Activated CD4-positive, alpha-beta T cell treated with anti-CD3 and anti-CD28 coated beads, Interleukin-10, Interleukin-2, amounts not matched to agents 100 ng/mL and 50 ng/mL, durations not matched to agents 16 hours and 8 hours (primary cell): ENCODE measurements around the gene CKLF.
"Not testable (repeated sequence)": the region's sequence is repeated elsewhere in the genome, so short reads cannot be mapped to it uniquely, and the experiment has no call there.

Source experiments
- DNase-seq: peaks from one replicate; pipeline ENCODE4 v3.0.0-alpha.2; 2020

The CKLF gene, protein sequence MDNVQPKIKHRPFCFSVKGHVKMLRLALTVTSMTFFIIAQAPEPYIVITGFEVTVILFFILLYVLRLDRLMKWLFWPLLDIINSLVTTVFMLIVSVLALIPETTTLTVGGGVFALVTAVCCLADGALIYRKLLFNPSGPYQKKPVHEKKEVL

DNA sequence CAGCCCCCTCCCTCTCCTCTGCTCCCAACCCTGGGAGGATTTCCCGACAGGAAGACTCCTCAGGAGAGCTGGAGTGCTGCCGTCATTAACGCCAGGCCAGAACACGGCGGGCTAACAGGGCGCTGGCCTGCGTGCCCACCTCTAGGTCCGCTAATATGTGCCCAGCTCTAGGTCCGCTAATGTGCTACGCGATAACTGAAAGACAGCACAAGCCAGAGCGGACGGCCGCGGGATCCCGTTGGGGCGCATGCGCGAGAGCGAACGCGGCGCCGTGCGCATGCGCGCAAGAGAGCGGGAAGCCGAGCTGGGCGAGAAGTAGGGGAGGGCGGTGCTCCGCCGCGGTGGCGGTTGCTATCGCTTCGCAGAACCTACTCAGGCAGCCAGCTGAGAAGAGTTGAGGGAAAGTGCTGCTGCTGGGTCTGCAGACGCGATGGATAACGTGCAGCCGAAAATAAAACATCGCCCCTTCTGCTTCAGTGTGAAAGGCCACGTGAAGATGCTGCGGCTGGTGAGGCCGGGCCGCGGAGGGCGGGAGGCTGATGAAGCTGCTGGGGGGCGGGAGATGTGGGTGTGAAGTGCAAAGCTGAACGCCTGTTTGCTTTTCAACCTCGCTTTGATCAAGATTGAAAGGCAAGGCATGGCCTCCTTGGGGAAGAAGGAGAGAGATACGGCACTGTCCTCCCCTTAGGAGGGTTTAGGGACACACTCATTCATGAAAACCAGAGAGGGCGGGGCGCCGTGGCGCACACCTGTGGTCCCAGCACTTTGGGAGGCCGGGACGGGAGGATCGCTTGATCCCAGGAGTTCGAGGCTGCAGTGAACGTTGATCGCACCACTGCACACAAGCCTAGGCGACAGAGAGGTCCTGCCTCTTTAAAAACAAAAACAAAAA, at the start of gene CKLF:
TSS of gene CKLF (plus strand) at position 291 of the 892 bp plus-strand sequence. CDS start at position 431, 140 bp downstream.
- peak; percentile 95 for DNase-seq

DNA sequence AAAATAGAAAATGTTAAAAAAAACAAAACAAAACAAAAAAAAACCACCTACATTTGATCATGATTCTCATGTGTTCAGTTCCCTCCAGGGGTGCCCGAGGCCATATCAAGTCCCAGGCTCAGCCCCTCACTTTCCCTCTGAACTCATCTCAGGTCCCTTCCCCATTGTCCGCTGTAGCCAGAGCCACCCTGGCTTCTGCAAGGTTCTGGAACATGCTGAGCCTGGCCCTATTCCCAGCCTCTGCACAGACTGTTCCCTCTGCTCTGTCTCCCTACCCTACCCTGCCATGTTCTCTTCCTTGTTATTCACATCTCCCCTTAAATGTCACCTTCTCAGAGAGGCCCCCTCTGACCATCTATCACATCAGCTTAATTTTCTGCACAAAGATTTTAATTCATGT, 49.3 kb upstream of the CKLF start:
- no peak for DNase-seq

DNA sequence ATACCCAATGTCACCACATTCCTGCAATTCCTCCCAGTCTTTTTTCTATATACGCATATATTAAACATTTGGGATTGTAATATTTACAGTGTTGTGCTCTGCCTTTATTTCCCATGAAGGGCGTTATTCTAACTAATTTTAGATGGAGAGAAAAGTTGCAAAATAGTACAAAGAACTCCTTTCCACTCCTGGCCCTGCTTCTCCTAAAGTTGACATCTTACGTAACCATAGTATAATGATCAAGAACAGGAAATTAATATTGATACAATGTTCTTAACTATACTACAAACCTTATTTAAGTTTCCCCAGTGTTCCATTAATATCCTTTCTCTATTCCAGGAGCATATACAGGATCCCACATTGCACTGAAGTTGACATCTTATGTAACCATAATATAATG, 48.8 kb upstream of the CKLF start:
- DNase-seq, result no peak

DNA sequence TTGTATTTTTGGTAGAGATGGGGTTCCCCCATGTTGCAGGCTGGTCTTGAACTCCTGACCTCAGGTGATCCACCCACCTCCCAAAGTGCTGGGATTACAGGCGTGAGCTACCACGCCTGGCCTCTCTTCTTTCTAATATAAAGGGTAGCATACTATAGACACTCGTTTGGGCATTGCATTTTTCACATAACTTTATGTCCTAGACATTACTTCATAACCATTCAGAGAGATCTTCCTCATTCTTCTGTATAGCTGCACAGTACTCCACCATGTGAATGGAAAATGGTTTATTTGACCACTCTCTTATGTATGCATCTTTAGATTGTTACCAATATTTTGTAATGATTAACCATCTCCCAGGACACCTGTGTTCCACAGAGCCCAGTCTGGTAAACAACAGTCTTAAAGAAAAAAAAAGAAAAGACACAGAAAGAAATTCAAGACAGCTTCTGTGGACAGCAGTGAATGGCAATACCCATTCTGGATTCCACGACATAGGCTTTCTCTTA, 44.6 kb upstream of the CKLF start:
- DNase-seq, result no peak

DNA sequence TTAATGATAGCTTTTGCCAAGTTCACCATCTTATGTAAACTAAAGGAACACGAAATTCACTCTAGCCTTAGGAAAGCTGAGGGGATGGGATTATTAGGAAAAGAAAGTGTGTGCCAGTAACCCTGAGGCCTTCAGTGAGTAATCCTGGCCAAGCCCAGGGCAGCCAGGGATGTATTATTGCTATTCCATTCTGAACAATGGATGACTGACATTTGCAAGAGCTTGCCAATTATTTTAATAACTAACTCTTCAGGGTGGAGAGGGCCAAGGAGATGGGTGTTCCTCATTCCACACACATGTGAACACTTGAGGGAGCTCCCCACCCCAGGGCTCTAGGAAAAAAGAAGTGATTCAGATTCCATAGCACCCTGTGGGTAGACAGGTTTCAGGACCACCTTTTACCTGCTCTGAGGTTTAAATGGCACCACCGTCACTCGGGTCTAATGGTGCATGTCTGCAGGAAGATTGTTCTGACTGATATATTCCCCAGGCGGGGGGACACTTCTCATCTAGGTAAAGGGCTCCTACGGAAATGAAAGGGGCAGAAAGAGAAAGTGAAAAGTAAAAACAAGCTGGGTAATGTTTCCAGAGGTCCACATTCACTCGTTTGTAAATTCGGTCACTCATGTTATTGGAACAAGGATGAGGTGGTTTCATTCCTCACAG, 44.0 kb upstream of the CKLF start:
- no peak for DNase-seq

DNA sequence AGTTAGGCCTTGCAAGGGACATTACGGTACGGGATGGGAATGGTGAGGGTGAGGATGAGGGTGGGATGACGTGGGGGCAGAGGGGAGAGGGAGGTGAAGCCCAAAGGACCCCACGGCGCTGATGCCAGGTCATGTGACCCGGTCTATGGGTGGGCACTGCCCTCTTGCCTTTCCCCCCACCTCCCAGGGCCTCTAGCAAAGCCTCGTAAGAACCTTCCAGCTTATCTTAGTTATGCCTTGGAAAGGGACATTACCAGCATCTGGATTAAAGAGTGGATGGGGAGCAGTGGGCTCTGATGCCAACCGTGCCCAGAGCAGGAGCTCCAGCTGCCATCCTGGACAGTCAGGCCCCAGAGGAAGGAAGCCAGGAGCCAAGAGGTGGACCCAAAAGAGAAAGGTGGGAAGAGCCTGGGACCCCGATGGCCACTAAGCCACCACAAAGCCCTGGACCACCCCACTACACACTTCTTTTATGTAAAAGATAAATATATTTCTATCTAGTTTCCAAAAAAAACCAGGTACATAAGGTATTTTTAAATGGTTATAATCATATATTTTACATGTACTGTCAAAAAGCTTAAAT, 43.4 kb upstream of the CKLF start:
- DNase-seq, result no peak

DNA sequence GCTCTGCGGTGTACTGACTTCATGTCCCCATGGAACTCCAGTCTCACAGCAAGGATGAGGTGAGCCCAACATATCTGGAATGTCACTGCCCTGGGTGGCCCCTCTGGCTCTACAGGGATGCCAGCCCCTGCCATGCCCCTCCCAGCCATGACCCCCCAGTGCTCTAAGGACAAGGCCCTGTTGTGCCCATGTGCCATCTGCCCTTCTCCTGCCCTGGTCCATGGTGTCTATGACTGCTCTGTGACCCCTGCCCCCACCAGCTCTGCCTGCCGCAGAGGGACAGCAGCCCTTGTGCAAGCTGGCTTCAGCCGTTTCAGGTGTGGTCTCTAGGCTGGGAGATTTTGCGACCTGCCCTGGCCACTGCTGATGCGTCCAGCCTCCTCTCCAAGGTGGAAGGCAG, 42.8 kb upstream of the CKLF start:
- DNase-seq, result no peak

DNA sequence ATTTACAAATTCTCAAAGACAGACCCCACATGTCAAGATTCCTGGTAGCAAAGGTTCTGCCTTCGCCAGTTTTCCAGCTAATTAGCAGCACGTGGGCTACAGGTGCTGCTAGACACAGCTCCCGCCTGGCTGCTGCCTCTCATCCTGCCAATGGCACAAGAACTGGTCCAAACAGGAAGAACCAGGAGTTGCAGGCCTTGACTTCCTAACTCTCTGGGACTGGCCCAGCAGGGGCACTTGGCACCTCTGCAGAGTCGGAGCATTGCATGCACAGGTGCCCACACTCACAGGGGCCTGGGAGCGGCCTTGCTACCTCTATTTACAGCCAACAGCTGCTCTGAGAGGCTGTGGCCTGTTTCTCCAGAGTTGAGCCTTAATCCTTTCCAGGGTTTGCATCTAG, 42.1 kb upstream of the CKLF start:
- no peak for DNase-seq

DNA sequence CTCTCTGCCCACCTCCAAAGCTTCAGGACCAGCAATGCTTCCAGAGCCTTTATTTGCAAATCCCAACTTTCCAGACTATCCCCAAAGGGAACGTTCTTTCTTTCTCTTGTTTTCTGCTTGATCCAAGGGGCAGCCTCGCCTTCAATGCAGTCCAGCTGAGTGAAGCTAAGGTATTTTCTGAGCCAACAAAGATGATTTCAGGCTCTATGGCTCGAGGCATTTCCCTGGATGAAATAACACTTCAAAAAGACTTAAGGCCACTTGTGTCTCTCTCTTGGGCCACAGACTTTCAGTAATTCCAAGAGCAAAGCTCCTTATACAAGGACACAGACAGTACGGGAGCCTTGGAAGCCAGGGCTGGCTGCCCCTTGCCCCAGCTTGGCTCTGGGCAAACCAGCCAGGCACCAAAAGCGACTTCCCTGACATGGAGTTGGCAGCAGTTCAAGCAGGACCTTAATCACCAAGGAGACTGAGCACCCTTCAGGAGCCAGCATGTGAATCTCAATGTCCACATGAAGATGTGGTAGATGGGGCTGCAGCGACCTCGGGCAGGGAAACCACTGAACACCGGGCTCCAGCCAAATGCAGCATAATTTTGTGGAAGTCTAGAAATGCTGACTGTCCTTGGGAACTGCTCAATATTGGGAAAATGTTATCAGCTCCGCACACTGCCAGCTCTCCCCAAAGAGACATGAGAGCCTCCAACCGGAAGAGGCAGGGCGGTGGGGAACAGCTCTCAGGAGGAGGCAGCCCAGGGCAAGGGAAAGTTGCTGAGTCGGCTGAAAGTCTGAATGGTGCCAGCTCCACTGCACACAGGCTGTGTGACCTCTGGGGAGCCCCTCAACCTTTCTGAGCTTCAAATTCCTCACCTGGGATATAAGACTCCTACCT, 41.4 kb upstream of the CKLF start:
- DNase-seq, result no peak

DNA sequence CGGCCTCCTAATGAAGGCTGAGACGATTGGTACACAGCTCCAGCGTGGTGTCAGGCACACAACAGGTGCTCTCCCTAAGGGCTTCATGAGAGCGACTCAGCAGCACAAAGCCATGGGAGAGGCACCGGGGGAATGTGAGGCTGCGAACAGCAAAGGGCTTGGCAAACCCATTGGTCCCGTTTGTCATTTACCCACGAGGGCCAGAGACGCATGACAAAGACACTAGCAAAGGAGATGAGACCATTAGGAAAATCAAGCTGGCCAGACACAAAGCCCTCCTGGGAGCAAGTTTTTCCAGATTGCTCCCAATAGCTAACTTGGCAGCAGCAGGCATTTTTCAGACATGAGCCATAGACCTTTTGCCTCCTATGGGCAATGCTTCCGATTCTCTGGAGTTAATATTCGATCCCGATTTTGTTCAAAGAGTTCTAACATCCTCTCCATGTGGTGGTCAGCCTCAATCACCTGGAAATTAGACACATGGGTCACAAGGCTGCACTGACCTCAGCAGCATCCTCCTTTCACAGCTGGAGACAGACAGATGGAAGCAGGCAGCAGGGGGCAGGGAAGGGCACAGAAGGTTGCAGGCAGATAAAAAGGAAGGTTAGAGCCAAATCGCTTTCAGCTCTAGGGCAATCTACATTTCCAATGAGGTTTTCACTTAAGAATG, 40.6 kb upstream of the CKLF start:
- DNase-seq, result no peak

DNA sequence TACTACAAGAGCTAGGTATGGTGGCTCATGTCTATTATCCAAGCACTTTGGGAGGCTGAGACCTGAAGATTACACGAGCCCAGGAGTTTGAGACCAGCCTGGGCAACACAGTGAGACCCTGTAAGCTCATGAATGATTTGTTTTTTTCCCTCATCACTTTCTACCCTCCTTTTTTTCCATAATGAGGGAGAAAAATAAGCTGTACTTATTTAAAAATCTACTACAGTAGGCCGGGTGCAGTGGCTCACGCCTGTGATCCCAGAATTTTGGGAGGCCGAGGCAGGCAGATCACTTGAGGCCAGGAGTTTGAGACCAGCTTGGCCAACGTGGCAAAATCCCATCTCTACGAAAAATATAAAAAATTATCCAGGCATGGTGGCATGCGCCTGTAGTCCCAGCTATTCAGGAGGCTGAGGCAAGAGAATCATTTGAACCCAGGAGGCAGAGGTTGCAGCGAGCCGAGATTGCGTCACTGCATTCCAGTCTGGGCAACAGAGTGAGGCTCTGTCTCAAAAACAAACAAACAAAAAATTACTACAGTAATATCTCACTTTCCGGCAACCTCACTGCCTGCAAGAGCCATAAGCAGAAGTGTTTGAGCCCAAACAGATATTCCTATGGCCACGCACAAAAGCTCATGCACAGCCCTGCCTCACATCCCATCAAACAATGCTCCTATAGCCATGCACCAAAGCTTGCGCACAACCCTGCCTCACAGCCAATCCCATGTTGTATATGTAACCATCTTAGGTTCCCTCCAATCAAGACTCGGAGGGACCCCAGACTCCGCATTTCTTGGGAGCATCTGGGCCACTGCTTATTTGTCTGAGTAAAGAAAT, 39.9 kb upstream of the CKLF start:
- no peak for DNase-seq

DNA sequence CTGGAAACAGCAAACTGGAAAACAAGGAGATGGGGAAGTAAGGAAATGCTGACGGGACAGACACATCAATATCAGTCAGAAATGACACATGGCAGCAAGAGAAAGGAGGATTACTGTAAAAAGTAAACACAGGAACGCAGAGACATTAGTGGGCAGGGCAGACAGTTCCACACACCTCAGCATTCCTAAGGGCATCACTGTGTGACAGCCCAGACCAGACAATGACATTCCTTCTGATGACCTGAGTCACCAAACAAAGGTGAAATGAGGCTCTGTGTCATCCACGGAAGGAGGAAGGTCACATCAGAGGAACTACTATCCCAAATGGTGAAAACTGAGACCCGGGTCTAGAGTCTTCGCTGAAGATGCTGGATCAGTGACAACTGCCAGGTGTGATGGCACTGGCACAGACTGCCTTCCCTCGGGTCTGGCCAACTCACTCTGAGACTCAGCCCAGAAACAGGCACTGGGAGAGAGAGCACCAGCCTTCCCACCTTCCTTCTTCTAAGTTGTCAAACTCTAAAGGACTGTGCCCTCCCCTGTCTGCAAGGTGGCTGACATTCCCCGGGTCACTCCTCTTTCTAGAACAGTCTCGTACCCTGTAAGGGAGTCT, 39.2 kb upstream of the CKLF start:
- no peak for DNase-seq

DNA sequence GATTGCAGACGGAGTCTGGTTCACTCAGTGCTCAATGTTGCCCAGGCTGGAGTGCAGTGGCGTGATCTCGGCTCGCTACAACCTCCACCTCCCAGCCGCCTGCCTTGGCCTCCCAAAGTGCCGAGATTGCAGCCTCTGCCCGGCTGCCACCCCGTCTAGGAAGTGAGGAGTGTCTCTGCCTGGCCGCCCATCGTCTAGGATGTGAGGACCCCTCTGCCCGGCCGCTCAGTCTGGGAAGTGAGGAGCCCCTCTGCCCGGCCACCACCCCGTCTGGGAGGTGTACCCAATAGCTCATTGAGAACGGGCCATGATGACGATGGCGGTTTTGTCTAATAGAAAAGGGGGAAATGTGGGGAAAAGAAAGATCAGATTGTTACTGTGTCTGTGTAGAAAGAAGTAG, 38.0 kb upstream of the CKLF start:
- DNase-seq, result not testable (repeated sequence)

DNA sequence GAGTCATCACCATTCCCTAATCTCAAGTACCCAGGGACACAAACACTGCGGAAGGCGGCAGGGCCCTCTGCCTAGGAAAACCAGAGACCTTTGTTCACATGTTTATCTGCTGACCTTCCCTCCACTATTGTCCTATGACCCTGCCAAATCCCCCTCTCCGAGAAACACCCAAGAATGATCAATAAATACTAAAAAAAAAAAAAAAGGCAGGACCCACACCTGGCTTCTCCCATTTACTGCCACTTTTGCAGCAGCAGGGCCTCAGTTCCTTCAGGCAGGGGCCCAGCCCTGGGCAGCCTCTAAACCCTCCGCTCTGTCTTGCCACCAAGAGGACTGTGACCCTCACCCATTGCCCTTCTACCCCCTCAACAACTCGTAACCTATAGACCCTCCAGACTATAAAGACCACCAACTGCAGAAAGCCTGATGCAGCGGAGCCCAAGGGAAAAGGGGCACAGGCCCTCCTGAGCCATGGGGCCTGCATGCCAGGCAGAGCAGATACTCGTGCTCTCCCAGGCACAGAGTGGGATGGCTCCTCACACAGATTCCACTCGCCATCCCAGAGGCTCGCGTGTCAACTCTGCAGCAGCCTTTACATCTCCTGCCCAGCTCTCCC, 37.3 kb upstream of the CKLF start:
- DNase-seq, result not testable (repeated sequence)

DNA sequence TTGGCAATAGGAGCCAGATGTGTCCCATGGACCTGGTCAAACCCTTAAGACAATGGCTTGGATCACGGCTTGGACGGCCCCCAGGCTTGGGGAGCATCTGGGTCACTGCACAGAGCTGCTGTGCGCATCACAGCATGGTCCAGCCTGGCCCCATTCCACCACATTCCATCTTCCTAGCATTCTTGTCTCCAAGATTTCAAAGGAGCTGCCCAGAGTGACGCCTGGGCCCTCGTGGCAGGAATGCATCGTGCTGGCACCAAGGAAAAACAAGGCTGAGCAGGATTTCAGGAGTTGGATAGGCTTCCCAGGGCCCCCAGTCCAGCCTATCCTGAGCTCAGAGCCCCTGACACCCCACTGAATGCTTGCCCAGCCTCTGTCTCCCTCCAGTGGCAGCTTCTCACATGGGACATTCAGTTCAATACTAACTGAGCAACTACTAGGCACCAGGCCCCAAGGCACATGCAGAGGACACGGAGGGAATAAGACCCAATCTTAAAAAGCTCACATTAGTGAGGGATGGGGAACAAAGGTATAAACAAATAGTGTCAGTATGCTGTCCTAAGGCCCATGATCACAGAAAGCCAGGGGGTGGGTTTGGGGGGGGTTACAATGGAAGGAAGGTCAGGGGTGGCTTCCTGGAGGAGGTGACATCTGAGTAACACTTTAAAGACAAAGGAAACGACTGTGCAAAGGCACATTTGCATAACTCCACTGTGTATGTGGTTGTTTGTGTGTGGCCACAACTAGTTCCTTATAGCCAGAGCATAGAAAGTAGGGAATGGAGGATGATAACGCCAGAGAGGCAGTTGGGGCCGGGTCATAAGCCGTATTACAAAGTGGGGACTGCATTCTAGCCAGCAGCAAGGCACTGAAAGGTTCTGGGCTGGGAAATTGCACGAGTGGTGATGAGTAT, 36.5 kb upstream of the CKLF start:
- peak; percentile 67 for DNase-seq

DNA sequence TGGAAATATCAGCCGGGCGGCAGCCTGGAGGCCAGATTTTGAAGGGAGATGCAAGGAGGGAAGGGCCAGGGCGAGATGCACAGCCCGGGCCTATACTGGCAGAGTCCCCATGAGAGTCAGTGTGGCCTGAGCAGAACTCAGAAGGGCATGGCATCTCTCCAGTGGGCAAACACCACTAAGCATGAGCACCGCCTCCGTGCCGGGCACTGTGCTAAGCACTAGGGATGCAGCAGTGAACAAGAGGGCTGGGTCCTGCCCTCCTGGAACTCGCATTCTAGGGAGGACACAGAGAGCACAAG, 35.9 kb upstream of the CKLF start:
- no peak for DNase-seq

DNA sequence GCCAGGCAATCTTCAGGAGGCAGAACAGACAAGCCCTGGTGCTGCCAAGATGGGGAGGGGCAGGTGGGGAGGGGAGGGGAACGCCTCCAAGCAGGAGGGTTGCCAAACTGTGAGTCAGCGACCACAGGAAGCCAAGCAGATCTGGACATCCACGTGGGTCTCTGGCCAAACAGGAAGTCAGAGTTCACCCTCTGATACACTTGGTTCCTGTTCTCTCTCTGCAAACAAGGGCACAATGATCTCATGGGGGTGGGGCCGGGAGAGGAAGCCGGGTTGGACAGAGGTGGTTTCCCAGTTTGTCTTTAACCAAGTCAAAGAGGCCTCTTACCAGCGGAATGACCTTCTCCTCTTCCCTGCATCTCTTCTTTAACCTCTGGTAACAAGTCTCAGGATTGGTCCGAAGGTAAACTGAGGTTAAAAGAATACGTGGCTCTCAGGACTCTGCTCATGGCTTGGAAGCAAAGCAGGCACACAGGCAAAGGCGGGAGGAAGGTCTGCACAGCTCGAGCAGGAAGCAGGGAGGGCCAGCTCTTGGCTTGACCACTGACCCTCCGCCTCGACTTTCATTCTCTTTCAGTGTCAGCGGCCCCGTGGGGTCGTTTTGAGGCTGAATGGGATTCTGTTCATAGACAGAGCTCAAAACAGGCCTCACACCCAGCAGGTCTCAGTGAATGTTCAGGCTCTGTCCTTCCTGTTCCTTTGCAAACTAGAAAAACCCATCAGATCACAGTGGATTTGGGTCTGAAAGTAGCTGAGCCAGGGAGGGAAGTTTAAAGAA, 35.4 kb upstream of the CKLF start:
- DNase-seq, result peak; percentile 97

DNA sequence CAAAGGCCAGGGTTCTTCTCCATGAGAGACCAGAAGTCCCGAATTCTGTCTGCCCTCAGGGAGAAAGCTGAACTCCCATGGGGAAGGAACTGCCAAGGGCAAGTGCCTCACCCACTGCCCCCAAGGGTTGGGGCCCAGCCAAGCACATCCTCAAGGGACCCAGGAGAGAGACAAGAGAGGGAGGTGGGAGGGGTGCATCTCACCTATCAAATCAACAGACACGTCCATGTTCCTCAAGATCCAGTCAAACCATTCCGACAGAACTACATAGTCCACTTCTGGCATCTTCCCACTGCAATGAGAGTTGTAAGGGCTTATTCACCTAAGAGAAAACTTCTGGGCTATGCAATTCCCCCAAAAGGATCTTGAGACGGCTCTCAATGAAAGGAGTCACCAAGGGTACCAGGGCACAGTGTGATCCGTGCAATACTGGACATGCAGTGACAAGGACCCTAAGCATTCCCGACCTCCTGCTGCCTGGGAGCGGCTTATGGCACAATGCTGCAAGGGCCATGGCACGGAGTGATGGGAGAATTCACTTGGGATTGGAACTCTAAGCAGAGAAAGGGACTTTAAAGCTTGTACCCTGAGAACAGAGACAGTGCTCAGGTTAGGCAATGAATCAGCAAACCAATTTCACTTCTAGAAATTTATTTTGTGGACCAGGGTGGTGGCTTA, 34.7 kb upstream of the CKLF start:
- DNase-seq, result peak; percentile 38
